GM19455 (cell line): ENCODE results near the gene PDE6D.

Experiments
- ATAC-seq: cut with Tn5 transposase; IDR thresholded peaks from one replicate; pipeline ENCODE4 v1.9.1; 2021; ENCODE audit not compliant: unreplicated experiment

Gene PDE6D

DNA sequence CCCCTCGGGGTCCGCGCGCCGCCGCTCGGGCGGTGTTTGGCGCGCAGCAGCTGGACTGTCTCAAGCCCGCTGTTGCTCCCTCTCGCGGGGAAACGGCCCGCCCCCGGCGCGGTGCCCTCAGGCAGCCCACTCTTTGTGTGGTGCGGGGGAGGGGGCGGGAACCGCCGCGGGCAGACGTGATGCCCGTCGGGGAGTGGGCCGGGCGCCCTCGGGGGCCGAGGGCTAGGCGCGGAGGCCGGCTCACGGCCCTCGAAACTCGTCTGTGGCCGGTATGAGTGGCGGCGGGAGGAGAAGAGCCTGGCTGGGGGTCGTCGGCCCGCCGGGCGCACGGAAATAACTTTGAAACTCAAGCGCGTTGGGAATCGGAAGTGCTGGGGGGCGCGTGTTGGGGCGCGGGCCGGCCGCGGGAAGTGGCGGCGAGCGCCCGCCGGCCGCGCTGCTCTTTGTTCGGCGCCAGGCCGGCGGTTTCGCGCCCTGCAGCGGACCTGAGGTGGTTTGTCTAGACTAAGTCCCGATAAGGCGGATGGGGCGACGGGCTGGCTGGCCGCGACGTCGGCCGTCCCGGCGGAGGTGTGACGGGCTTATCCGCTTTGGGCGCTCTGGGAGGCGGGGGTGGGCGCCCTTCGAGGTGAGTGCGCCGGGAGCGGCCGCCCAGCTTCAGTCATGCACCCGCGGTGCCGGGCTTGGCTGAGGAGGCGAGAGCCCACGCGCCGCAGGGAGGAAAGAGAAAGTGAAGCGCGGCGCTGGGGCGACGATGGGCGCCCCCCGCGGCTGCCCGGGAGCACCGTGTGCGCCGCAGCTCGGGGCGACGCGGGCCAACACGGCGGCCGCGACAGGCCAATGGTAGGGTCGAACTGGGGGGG lies 72.1 kb downstream of the PDE6D start:
- ATAC-seq, result no peak

DNA sequence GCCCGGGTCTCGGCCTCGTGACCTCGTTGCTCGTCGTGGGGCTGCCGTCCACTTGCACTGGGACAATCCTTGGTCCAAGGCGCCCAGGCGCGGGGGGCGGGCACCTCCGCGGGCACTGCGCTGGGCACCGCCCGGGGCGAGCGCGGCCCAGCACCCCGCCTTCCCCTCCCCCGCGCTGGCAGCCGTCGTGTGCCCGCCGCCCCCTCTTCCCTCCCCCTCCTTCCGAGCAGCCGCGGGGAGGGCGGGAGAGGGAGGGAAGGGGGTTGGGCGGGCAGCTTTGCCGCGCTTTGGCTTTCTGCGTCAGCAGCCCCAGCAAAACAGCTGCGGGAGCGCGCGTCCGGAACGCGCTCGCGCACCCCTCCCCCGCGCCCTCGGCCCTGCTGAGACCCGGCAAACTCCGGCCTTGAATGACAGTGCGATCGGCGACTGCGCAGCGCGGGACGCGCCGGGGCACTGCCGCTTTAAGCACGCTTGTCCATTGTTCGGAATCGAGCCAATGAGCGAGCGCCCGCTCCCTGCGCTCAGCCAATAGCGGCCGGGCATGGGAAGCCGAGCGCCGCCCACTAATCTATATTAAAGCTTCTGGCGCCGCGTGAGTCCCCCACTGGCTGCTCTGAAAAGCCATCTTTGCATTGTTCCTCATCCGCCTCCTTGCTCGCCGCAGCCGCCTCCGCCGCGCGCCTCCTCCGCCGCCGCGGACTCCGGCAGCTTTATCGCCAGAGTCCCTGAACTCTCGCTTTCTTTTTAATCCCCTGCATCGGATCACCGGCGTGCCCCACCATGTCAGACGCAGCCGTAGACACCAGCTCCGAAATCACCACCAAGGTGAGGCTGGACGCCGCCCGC lies 72.9 kb downstream of the PDE6D start, which contains the start of gene PTMA:
PTMA (plus strand) TSS at position 599 of the 846 bp plus-strand sequence; CDS start at position 781, 182 bp downstream.
- ATAC-seq, result peak; percentile 50

DNA sequence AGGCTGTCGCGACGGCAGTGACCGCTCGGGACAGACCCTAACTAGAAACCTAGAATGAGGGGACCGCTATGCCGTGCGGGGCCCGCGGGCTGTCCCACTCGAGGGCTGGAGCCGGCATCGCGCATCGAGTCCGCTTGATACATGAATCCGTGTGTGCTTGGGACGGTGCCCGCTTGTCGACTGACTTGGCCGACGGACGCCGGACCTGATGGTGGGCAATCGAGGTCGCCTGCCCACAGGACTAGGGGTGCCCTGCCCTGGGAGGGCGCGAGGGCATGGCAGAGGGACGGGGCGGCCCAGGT lies 73.5 kb downstream of the PDE6D start:
- ATAC-seq, result peak; percentile 1

DNA sequence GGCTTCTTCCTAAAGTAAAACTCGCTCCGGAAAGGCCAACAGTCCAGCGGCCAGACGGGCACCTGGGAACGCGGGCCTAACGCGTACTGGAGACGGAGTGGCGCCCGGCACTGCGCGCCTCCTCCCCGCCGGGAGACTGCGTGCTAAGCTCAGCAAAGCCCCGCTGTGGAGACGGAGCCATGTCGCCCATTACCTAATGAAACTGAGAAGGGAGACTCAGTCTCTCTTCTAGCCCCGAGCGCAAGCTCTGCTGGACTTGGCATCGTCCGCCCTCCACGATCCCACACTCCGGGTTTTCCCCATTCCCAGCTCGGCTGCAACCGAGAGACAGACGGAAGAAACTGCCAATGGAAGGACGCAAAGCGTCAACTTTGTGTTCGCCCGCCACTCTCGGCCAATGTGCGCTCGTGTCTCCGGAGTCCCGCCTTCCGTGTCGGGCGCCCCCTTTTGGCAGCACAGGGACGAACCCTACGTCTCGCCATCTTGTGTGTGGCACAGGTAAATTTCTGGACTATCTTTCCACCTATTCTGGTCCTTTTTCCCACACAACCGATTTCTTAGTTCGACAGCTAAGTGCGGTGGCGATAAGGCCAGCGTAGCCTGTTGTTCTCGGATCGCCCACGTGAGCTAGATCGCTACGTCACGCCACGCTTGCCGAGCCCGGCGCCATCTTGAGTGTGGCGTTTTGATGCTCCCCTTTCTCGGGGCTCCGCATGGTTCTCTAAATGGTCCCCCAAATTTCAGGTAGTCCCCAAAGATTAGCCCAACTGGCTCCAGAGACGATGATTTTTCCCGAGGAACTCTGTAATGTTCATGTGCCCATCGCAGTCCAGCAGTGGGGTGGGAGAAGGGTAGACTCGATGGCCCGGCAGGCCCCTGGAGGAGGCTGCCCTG lies 74.1 kb downstream of the PDE6D start:
- peak; percentile 38 for ATAC-seq

DNA sequence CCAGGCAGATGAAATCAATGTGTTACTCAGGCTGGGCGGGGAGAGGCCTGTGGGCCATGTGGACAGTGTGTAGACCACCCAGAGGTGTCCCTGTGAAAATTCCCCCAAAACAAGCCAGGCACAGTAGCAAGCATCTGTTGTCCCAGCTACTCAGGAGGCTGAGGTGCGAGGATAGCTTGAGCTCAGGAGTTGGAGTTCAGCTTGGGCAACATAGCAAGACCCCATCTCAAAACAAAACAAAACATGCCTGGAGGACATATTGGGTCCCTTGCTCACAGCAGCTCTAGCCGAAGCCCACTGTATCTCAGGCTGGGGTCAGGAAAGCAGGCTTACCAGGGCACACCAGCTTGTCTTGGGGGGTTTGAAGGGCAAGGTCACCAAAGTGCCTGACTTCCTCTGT lies 77.1 kb downstream of the PDE6D start:
- ATAC-seq, result no peak

DNA sequence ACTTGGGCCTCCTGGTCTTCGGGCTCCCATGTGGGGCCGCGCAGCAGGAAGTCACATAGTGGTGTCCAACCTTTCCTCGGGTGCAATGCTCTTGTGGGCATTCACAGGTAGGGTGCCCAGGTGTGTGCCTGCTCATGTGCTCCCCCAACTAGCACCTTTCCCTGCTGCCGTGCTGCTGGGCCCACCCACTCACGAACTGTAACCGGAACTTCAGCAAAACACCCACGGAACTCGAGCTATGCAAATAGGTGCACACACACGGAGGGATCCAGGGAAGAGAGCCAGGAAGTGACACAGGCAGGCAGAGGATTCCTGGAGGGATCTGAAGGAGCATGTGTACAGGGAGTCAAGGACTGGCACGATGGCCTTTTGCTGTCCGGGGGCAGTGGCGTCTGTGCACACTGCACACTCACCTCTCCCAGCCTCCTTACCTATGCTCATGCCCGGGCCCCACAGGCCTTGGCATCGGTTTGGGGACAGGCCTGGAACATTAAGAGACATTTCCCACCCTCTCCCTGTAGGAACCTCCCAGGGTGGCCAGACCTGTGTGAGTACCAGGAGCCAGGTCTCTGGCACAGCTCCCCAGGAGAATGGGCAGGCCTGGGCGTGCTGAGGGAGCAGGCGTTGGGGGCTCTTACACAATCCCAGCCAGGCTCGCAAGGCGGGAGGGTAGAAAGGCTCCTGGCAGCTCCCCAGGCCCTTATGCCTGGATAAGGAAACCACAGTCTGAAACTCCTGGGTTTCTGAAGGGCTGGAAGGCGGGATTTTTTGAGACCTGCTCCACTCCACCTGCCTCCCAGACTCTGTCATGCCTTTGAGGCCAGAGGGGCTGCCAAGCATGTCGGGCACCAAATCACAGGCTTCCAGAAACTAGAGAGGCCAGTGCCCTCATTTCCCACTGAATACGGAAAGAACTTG lies 79.4 kb downstream of the PDE6D start:
- ATAC-seq, result no peak

DNA sequence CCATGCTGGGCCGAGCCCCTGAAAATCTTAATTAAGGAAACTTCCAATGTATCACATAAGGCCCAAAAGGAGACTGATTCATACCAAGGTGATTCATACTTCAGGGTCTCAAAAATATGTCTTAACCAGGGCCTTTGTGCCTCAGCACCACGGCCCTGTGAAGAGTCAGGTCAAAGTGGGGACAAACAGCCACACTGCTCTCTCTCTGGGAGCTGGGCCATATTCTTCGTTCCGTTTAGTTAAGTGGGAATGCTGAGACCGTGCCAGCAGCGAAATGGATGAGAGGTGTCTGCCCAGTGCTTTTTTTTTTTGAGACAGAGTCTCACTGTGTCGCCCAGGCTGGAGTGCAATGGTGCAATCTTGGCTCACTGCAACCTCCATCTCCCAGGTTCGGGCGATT lies 82.1 kb downstream of the PDE6D start:
- no peak for ATAC-seq

DNA sequence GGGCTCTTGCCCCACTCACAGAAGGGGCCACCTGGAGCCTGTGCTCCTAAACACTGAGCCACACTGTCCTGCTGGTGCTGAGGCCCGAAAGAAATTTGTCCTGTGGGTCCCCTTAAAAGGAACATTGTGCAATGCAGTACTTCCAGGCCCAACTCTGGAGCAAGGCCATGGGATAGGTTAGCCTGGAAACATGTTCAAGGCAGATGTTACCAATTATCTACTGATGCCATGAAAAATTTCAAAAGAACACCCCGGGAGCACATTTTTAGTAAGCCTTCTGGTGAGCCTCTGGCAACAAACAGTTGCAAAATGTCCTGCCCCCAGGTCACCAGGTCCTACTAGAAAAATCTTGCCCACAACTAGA lies 85.1 kb downstream of the PDE6D start:
- ATAC-seq, result no peak

DNA sequence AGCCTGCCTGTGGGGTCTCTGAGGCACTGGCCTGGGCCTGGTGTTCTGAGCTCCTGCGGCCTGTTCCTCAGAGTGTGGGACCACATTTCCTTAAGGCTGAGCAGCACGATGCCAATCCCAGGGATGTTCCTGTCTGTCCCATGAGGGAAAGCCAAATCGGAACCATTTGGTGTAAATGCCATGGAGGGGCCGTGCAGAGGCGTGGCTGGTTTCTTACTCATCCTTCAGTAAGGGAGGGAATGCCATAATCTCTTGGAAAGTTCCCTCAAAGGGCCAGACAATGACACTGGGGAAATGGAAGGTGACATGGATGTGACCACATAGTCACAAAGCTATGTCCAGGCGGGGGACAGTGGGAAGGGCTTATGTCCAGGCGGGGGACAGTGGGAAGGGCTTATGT lies 87.1 kb downstream of the PDE6D start:
- no peak for ATAC-seq

DNA sequence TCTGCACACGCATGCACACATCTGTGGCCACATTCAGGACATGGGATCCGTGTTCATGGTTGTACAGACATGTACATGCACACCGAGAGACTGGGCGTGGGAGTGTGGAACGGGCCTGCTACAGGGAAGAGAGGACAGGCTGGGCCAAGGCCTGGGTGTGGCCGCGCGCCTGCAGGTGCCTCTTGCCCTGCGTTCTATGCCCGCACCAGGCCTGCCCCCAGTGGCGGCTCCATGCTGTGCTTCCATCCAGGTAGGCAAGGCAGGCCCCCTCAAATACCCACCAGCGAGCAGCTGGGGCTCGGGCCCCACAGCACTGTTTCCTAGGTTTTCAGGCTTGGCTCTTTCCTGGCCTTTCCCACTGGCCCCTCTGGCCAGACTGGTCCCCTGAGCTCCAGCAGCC lies 88.2 kb downstream of the PDE6D start:
- ATAC-seq, result no peak

DNA sequence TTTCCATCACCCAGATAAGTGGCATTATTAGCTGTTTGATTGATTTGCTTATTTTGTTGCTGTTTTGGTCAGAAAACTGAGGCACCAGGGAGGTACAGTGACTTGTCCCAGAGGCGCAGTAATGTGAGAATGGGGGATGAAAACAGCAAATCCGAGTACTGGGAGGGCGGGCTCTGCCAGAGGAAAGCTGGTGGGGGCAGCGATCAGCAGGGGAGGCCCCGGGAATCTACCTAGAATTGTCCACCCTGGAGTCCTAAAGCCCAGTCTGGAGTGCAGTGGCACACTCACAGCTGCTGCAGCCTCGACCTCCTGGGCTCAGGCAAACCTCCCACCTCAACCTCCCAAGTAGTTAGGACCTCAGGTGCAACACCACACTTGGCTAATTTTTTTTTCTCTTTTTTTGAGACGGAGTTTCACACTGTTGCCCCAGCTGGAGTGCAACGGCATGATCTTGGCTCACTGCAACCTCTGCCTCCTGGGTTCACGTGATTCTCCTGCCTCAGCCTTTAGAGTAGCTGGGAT lies 89.8 kb downstream of the PDE6D start:
- no peak for ATAC-seq

DNA sequence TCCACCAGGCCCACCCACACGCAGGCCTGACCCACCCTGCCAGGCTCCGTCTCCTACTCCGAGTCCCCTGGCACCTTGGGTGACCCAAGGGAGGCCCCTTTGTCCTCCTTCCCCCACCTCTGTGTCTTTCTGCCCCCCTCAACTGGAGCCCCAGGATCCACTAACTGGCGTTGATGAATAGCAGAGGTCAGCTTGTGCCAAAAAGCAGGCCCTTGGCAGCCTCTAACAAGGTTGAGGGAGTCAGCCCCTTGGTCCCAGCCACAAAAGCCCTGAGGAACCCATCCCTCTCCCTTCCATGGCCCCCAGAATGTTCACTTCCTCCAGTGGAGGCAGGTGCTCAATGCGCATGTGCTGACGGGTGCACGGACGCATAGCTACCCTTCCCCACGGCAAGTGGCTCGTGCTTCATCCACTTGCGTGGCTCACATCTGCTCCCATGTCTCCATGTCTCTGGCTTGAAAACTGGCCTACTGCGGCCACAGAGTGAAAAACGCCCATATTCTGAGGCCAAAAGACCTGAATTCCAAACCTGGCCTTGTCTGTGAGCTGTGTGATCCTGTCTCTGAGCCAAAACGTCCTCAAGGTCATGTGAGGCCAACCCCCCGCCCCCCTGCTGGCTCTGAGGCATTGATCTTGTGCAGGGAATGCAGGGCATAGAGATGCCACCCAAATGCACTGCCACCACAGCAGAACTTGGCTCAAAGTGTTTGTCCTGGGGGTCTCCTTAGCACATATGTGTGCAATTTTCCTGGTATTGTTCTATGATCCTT lies 91.8 kb downstream of the PDE6D start:
- no peak for ATAC-seq

DNA sequence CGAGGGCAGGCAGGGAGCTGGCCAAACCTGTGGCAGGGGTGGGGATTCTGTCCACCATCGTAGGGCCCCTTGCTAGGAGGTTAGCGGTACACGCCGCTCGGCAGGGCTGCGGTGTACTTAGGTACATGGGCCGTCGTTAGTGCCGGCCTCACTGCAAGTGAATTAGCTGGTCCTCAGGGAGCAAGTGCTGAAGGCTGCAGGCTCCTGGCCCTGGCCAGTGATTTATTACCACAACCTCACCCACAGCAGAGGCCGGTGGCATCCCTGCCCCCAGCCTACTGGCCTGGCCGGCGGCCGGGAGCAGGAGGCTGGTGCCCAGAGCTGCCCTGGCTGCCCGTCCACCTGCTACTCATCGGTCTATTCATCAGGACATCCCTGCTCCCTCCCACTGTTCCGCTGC lies 92.4 kb downstream of the PDE6D start:
- ATAC-seq, result no peak

DNA sequence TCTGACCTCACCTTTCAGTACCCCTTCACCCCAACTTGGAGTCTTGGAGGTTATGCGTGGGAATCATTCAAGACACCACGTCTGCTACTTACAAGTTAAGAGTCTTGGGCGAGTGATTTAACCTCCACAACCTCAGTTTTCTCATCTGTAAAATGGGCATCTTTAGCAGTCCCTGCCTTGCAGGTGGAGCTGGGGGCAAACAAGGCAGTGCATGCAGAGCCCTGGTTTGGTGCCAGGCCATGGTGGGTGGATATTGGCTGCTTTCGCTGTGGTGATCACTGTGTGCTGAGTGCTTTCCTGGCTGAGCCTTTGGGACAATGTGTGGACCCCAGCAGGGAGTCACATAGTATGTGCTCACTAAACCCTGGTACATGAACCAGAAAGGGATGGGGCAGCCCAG lies 93.1 kb downstream of the PDE6D start:
- no peak for ATAC-seq

DNA sequence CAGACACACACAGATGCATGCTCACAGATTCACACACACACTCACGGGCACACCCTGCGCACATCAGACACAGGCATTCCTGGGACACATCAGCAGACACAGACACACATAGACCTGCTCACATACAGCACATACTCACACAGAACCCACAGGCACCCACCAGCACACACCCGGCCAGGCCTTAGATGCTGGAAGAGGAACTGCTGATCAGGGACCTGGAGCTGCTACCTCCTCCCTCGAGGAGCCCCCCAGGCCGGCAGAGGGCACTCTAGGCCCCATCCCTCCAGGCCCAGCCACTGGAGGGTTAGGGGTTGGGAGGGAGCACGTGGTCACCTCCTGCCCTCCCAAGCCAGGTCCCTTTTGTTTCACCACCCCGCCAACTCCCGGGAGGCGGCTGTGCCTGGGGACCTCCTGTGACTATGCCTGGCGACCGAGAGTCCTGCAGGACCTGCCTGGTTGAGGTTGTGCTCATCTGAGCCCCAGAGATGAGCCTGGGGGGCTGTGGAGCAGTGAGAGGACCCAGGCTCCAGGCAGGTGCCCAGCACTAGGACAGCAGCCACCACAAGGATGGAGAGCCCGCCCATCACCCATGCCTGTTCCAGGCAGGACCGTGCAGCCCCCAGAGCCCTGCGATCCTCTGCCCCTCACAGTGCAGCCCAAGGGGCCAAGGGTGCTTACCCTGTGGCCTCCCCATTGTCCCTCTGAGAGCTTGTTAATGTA lies 93.8 kb downstream of the PDE6D start:
- no peak for ATAC-seq

DNA sequence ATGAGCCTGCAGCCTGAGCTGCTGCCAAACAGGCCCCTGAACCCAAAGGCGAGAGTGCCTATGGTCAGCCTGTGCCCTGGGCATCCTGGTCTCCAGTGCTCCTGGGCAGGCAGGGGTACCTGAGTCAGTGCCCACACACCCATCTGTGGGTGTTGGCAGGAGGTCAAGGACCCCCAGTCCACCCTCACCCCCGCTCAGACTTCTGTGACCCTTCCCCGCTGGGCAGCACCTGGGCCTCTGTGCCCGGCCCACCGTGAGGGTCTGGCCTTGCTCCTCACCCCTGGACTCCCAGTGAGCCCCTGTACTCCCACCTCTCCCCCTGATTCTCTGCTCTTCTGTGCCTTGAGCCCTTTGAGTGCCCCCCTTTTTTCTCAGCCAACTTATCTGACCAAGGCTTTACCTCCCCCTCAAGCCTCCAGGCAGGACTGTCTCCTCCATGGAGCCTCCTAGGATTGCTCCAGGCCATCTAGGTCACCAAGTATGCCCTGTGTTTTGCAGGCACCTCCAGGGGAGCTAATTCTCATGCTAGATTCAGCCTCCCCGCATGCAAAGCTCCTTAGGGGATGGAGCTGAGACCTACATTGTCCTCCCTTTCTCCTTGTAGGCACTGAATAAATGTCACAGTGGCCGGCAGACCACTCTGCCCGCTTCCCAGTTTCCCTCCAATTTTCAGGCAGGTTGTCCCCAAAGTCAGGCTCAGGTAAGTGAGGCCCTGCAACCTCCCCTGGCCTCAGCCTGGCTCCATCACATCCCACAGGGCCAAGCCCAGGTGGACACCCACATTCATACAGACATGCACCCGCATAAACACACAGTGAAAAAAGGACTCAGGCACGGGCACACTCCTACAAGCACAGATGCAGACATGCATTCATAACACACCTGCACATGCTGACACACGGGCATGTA lies 94.6 kb downstream of the PDE6D start:
- ATAC-seq, result no peak

DNA sequence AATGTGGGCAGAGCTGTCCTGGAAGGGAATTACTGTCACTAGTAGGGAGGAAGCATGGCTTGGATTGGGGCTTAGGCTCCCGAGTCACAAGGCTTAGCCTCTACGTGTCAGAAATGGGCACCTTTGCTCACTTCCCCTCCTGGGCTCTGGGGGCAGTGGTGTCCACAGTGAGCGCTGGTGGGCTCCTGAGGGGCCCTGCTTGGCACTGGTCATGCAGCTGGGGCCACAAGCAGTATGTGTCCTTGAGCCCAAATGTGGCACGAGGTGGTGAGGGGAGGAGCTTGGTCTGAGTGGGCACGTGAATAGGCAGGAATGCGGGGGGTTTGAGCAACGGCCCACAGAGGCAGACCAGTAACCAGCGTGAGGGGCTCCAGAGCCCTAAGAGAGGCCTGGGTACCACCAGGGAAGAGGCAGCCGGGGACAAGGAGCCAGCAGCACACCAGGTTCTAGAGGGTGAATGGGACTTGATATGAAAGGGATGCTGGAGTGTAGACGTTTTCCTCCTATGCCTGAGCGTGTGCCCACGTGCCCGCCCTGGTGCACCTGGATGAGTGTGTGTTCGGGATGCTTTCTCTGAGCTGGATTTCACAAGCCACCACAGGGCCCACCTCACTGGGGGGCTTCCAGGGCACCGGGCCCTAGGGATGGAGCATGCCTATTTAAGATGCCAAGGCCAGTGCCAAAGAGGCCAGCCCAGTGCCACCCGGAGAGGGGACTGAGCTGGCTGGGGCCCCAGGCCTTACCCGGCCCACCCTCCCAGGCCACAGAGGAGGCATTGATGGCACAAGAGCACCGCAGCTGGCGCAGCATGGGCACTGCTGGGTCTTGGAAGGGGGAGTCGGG lies 95.5 kb downstream of the PDE6D start:
- no peak for ATAC-seq
